Esophagus mucosa (tissue), 1 donor: ENCODE results near the gene POU2F3. TPM values are rescaled to one million over a fixed set of nuclear protein-coding genes. Genes with fewer than 3 reads are reported as not detected.
A peak's percentile ranks its signal among the peaks of the same experiment; 100 is the strongest.

Source experiments
- ATAC-seq: fragments of 200-7000 bp; cut with Tn5 transposase; one replicate; pipeline ENCODE4 v1.9.1; 2020
- total RNA-seq: library from RNA; stranded (reverse); gene quantifications from one replicate; pipeline ENCODE4 v1.2.4, GENCODE V29; 2023
- donor health status: DM: yes; HTN: yes; CAD: no.

The POU2F3 gene
- total RNA-seq, 1 donor from 2014 or later, result 3.2 TPM

DNA sequence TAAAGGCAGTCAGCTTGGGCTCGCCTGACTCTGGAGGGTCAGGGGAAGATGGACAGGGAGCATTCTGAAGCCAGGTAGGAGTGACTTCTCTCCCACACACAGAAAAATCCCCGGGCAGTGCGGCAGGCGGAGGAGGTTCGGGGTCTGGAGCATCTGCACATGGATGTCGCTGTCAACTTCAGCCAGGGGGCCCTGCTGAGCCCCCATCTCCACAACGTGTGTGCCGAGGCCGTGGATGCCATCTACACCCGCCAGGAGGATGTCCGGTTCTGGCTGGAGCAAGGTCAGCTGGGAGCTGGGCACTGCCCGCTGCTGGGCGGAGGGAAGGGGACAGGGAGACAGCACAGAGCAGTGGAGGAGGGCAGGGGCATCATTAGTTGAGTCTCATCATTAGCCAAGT, 13.2 kb upstream of the POU2F3 start:
- ATAC-seq, result no peak

DNA sequence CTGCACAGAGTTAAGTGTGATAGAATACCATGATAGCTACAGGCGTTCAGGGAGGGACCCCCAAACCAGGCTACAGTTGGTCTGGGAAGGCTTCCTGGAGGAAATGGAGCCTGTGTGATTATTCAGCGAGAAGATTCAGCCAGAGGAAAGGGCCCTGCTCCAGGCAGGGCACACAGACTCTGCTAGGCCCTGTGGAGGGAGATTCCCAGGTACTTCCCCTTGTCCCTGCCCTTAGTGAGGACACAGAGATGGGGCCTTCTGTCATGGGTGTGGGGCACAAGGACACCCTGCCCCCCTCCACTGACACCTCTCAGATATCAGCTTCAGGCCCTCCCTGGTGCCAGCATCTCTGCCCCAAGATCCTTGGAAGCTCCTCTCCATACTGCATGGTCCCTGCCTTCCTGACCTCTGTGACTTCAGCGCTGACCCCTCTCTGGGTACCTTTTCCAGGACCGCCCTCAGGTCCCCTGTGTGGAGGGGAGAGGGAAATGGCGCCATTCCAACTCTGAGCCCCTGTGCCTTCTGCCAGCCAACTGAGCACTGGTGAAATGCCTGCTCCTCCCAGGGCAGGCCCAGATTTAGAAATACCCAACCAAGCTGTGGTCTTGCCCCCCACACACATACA, 12.6 kb upstream of the POU2F3 start:
- no peak for ATAC-seq

- no peak for ATAC-seq
These were observed 11.1 kb upstream of the POU2F3 start for GRCh38 chr11:120228794-120229384.

GRCh38 chr11:120229451-120230424, 10.2 kb upstream of the POU2F3 start:
- ATAC-seq, result no peak

DNA sequence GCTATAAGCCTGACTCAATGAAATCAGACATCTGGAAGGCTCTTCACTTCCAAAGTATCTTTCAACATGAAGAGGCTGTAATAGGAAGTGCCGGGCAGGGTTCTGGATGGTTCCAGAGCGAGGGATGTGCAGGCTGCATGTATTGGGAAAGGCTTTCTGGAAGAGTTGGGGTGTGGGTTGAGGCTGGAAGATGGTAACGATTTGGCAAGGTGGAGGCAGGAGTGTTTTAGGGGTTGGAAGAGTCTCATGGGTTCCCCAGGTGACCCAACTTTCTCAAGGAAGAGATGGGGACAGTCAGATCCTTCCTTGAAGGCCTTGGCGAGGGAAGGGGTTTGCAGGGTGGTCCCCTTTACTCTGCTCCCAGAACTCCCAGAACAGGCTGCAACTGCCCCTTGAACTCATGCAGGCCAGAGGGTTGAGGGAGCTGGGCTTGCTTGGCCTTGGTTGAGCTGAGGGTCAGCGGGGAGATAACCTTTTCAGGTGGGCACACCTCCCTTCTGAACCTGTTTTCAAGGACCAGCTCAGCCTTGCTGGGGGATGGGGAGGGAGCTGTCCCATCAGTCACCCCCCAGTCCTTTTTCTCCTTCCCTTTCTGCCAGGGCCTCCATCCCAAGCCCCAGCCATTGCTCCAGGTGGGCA, 9.4 kb upstream of the POU2F3 start:
- ATAC-seq, result no peak

GRCh38 chr11:120231963-120232362, 8.0 kb upstream of the POU2F3 start:
- no peak for ATAC-seq

GRCh38 chr11:120233207-120233803, 6.6 kb upstream of the POU2F3 start:
- no peak for ATAC-seq

DNA sequence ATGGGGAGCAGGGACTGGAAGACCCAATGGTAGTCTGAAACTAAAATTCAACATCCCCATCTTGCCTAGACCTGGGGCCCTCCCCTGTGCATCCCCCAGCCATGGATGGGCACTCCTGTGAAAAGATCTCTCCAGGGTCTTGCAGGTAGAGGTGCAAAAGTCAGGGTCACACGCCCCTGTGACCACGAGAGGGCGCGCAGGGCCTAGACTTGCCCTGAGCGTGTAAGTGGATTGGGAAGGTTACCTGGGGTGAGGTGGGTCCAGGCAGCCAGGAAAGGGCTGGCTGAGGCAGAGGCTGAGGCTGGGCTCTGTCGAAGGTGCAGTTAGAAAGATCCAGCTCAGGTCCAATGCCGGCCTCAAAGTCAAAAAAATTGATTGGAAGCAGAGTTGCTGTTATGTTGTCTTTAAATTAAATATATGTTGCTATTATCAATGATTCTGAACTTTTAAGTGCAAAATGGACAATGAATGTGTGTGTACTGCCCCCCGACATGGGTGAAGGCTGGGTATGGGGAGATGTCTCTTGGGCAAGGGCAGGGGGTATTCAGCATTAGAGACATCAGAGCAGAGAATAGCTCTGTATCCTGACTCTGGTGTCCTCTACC, 4.8 kb upstream of the POU2F3 start:
- peak; percentile 78 for ATAC-seq

GRCh38 chr11:120236169-120237107, 3.5 kb upstream of the POU2F3 start:
- peak; percentile 23 for ATAC-seq

- no peak for ATAC-seq
These were observed 846 bp upstream of the POU2F3 start for GRCh38 chr11:120238968-120239620.

- no peak for ATAC-seq
These were observed 926 bp downstream of the POU2F3 start for GRCh38 chr11:120240866-120241265.

GRCh38 chr11:120241277-120241676, 1.3 kb downstream of the POU2F3 start:
- ATAC-seq, result peak; percentile 67

DNA sequence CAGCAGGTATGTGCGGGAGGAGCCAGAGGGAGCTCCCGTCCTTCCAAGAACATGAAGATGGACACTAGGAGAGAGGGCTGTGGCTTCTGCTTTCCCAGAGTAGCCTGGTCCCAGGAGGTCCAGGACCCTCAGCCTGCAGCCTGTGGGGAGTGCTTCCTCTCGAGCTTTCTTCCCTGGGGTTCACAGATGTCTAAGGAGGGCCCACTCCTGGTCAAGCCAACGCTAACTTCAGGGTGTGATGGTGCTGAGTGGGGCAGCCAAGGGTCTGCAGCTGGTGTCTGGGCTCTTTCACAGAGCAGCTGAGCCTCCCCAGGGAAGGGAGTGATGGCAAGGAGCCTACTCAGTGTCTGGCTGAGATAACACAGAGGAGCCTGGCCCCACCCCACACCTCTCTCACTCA, 3.3 kb downstream of the POU2F3 start:
- ATAC-seq, result no peak

DNA sequence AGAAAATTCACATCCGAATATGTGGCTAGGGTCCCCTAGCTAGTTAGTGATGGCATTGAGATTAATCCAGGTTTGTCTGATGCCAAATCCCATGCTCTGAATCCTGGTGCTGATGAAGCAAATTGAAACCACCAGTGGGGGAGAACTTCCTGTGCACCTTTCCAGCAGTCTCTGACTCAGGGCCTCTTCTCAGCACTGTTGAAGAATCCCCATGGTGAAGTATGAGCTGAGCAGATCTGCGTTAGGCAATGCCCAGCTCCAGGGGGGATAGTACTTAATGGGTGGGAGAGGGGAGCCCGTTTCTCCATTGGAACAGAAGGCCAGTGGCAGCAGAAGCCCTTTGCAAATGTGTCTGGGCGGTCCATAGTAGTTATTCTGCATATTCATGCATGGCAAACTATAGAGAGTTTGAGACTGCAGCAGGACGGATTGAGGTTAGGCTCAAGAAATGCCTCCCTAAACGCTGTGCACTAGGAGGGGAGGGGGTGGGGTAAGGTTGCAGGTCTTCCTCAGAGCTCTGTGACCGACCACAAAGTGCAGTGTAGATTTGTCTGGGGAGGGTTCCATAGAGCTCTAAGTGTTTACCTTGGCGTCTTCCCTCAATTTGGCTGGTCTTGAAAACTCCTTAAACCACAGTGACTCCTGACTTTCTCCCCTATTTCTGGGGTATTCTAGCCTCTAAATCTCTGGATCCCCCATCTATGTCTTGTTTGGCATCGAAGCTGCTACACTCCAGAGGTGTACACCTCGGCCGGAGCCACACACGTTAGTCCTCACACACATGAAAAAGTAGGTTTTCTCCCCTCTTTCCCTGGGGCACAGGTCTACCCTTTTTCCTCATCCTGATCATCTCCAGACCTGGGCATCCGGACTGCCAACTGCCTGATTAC, 4.8 kb downstream of the POU2F3 start:
- no peak for ATAC-seq

DNA sequence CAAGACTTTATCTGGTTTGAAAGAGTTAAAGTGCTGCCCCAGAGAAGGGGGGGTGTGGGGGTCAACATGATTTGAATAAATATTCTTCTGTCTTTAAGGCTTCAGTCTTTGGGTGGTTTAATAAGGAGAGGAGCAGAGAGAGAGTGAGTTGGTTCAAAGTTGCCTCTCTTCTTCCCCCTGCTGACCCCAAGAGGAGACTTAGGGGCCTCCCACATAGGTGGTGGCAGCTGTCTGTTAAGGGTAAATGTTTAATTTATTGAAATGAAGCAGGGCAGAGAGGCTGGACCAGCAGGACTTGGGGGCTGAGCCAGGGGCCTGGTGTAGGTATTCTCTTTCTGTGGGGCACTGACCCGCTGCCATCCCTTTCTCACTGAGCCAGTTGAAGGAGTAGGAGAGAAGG, 5.5 kb downstream of the POU2F3 start:
- no peak for ATAC-seq

DNA sequence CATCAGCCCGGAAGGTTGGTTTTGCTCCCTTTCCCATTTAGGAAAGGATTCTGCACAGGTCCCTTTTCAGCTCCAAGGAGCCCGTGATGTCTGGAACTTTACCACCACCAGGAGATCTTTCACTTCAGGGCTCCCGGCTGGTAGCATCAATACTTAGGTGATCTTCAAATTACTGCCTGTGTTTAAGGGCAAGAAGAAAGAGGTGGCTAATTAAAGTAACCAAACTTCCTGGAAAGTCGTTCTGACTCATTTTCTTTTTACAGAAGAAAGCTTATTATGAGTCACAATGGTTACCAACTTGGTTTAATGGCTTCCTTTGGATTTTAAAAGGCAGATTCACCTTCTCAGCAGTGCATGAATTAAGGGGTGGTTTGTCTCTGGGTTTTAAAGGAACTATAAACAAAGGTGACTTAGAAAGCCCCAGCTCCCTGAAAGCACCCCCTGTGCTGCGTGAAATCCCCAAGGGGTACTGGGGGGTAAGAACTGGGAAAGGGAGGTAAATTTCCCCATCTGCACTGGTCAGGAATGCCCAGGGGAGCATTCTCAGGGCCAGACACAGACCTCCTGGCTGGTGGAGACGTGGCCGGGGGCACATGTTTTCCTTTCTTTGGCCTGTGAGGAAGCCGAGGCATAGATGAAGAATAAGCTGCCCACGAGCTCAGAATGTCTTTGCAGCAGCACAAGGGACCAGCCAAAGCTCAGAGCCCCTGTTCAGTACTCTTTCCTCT, 8.8 kb downstream of the POU2F3 start:
- ATAC-seq, result peak; percentile 74

- ATAC-seq, result no peak
These were observed 9.6 kb downstream of the POU2F3 start for GRCh38 chr11:120249279-120250262.
